Activated CD4-positive, CD25-positive, alpha-beta regulatory T cell treated with anti-CD3 and anti-CD28 coated beads, Interleukin-2, amount 50 U/mL, for 72 hours (primary cell): ENCODE results near the gene NDUFAB1.
"Not testable (repeated sequence)": the region's sequence is repeated elsewhere in the genome, so short reads cannot be mapped to it uniquely, and the experiment has no call there.

Experiments
- DNase-seq: peaks from one replicate; pipeline ENCODE4 v3.0.0; 2021

NDUFAB1 gene

GRCh38 chr16:23549938-23550337 lies 46.2 kb downstream of the NDUFAB1 start:
- no peak for DNase-seq

- DNase-seq = no peak
Measured at GRCh38 chr16:23544436-23544835, 51.7 kb downstream of the NDUFAB1 start.

GRCh38 chr16:23540817-23541178 lies 55.3 kb downstream of the NDUFAB1 start:
- DNase-seq = not testable (repeated sequence)

GRCh38 chr16:23539984-23540816 lies 55.9 kb downstream of the NDUFAB1 start:
- DNase-seq = no peak

- DNase-seq = no peak
Measured at GRCh38 chr16:23538919-23539278, 57.2 kb downstream of the NDUFAB1 start.

GRCh38 chr16:23537390-23537789 lies 58.7 kb downstream of the NDUFAB1 start:
- DNase-seq = no peak

GRCh38 chr16:23535901-23536300 lies 60.2 kb downstream of the NDUFAB1 start:
- DNase-seq = no peak

GRCh38 chr16:23534868-23535860 lies 61.0 kb downstream of the NDUFAB1 start:
- no peak for DNase-seq

GRCh38 chr16:23532448-23532847 lies 63.7 kb downstream of the NDUFAB1 start:
- DNase-seq = no peak
